ENCODE data around the gene SEC11A.

DNA sequence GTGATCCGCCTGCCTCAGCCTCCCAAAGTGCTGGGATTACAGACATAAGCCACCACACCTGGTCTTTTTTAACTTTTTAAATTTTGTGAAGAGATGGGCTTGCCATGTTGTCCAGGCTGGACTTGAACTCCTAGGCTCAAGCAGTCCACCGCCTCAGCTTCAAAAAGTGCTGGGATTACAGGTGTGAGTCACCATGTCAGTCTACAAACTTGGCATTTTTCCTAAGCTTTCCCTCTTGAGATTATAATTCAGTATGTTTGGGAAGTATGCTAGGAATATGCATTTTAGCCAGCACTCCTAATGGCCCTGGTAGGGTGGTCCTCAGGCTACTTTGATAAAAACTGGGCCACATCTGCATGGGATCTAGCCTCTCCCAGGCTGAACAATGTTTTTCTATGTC lies 66.2 kb downstream of the SEC11A start:
- TF ChIP-seq POLR2A (IDR thresholded peaks at IDR 0.05; ENCODE audit: low read depth, low read length) (no peak), POLR2AphosphoS5 (IDR thresholded peaks at IDR 0.05; ENCODE audit: low read depth, low read length) (no peak), TAF1 (IDR thresholded peaks at IDR 0.05; ENCODE audit: borderline replicate concordance, low read depth, low read length) (no peak)
